Adrenal gland (tissue), 5 donors: Measurements from ENCODE around the gene ABAT.

ENCODE experiments used
- CTCF ChIP-seq, 6 experiments: fragments of 450-650 bp in 4 of 6; fragments of 200-600 bp in 2 of 6; sonication (generic) in 1 of 6; IDR thresholded peaks; 1 replicate in 5 of 6; 2 replicates in 1 of 6; pipeline versions ENCODE4 v1.5.1 to v1.8.0; 2016 to 2021; ENCODE audit warnings: antibody characterized with exemption in 6 of 6, mild to moderate bottlenecking in 2 of 6, moderate library complexity in 1 of 6
- POLR2A ChIP-seq, 2 donors: fragments of 450-650 bp; IDR thresholded peaks; one replicate each; pipeline ENCODE4 v1.6.1; 2017; ENCODE audit warnings: antibody characterized with exemption in 2 of 2, mild to moderate bottlenecking in 2 of 2, moderate library complexity in 1 of 2
- donor health status: DM: no; HTN: no; CAD: no.

- TF ChIP-seq CTCF (IDR thresholded peaks at IDR 0.05) (no peak), POLR2A (IDR thresholded peaks at IDR 0.05) (no peak)
These were observed 41.6 kb downstream of the ABAT start for GRCh38 chr16:8716052-8716451.
